DMS 273 treated with DMSO at 0.1 percent for 48 hours (cell line): ENCODE data around the gene DPYSL3.
A peak's percentile ranks its signal among the peaks of the same experiment; 100 is the strongest.

Experiments
- DNase-seq: peaks from one replicate; lab custom pipeline; 2025; lab: John Stamatoyannopoulos, UW

DPYSL3 gene

GRCh38 chr5:147472664-147473475, 37.0 kb downstream of the DPYSL3 start:
- no peak for DNase-seq

DNA sequence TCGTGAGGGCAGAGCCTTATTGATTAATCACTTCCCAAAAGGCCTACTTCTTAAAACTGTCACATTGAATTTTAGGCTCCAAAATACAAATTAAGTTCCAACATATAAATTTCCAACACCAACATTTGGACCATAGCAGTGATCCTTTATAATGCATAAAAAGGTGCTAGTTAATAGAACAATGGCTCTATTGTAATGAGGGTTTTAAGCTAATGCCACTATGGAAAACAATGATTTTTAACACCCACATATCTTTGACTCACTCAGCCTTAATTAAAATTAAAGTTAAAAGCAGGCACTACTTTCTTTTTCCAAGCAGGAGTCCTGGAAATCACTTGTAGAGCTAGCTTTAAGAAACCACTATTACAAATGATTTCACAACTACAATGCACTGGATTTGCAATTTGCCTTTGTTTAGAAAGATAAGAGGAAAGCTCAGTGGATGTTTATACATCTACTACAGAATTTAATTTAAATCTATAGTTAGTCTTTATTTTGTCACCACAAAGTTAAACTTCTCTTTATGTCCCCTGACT, 41.8 kb downstream of the DPYSL3 start:
- no peak for DNase-seq

DNA sequence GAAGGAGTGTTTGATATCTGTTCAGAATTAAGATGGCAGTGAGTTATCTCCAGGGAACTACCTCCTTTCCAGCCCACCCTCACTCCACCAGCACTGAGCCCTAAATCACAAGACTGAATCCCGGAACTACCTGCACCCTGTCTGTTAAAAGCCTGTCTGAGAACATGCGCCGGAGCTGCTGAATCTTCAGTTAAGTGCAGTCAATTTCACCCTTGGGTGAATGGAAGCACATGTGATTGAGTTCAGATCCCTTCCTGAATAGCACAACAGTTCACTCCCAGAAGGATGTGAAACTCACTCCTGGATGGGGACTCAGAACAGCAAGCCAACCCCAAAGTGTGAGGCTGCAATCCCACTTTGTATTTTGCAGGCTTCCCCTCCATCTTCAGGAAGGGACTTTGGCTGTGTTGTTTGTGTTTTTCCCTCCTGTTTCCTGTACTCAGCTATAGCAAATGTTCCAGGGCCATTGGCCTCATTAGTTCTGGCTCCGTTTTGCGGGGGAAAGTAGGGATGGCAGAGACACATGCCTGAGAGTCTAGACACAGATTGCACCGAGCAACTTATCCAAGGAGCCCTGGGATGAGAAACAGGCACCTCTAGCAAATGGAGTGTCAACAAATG, 43.4 kb downstream of the DPYSL3 start:
- DNase-seq: no peak

- DNase-seq: no peak
Observed at GRCh38 chr5:147465747-147466146, 44.1 kb downstream of the DPYSL3 start.

DNA sequence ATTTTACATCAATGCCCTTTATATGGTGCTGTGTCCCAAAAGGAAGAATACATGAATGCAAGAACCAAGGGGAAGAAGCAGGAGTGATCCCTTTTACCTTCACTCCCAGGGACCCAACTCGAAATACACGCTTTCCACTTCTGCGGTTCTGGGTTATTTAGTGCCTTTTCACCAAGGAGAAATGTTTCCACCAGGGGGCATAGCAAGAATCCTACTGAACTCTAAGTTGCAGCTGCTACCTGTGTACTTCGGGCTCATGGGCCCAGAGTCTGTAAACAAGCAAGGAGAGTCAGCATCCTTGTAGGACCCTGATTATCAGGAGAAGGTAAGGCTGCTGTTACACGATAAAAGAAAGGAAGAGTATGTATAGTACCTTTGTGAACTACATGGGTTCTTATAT, 45.7 kb downstream of the DPYSL3 start:
- no peak for DNase-seq

- DNase-seq: no peak
Observed at GRCh38 chr5:147461915-147462314, 48.0 kb downstream of the DPYSL3 start.

DNA sequence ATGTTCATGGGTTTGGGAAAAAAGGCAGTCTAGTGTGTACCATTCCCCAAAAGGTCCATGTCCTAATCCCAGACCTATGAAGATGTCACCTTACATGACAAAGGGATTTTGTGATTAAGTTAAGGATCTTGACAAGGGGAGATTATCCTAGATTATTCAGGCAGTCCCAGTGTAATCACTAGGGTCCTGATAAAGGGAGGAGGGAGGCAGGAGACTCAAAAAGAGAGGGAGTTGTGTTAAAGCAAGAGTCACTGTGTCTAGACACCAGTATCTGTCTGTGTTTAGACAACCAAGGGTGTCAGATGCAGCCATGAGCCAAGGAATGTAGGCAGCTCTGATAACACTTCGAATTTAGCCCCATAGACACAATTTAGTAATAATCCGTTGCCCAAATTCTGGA, 49.5 kb downstream of the DPYSL3 start:
- no peak for DNase-seq

GRCh38 chr5:147458581-147458980, 51.3 kb downstream of the DPYSL3 start:
- DNase-seq: no peak

DNA sequence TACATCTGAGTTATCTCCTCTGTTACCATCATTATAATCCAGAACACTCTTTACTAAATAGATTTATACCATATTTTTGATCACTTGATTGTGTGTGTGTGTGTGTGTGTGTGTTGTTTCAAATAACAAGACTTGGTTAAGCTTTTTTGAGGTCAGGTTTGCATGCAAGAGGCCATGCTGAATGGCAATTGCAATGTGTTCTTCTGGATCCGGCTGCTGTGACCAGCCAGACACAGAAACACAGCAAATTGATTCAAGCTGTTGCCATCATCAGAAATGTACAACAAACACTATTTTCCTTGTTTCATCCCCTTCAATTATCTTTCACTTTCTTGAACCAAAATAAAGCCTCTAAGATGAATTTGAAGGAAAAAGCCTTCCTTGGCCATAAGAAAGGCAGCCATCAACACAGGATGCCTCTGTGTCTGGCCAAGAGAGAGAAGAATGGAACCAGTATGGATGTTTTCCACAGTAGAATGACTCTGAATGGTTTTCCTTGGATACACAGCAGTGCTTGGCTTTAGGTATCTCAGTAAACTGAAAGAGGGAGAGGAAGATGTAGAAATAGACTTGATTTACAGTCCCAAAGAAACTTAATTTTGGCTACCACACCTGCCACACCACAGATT, 53.9 kb downstream of the DPYSL3 start:
- no peak for DNase-seq

DNA sequence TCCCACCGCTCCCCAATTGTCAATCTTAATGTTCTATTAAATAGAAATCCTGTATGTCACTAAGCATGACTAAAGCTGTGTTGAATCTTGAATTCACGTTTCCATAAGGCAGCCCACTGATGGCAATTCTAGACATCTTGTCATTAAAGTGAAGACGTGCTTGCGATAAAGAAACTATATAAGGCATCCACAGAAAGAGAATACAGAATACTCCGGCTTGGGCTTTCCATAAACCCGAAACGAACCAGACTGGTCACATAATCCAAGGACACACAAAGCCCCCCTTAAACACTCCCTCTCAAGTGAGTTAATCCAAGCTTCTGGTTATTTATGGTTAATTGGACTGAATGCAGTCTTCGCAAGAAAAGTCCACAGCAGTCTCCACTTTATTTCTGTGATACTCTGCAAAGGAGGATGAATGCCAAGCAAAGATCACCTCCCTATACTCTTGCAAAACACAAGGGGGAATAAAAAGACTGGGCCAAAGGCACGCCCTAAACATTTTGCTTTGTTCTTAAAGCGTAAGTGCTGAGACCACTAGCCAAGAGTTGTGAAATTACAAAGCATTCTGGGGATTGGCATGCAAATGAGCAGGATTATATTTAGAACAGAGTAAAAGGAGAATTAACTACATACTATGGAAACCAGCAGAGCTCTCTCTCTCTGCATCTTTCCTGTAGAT, 54.7 kb downstream of the DPYSL3 start:
- peak; percentile 30 for DNase-seq

DNA sequence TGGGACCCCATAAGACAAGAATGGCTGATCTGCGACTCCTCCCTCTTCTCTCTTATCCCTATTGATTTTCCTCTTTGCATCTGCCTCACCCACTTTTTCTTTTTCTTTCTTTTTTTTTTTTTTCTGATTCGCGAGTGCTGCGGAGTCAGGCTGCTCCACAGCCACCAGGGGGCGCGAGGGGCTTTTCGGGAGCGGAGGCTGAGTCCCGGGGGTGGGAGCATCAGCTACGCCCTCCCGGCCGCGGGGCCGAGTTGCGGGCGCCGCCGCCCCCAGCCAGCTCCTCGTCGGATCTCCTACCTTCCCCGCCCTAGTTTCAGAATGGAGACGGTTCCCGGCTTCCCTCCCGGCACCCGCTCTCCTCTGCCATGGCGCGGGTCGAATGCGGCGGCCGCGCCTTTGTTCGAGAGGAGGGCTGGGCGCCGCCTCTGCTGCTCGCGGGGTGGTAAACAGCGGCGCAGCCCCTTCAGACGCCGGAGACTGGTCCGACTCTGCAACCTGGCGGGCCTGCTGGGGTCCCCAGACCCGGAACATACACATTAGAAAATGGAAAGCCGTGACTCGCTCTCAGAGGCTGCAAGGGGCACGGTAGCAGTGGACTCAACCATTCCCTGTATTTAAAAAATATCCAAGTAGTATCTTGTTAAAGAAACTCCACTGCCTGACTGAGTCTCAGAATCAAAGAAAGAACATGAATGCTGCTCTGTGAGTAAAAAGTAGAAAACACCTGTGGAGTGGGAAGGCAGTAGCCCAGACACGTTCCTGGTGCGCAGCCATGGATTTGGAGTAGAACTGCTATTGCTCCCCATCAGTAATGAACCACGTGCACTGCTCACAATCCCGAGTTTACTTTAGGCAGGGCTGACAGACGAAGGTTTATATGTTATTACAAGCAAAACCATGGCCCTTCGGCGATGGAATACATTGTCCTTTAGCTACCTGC, 55.7 kb downstream of the DPYSL3 start:
- peak; percentile 38 for DNase-seq

GRCh38 chr5:147452165-147452811, 57.6 kb downstream of the DPYSL3 start:
- DNase-seq: no peak

DNA sequence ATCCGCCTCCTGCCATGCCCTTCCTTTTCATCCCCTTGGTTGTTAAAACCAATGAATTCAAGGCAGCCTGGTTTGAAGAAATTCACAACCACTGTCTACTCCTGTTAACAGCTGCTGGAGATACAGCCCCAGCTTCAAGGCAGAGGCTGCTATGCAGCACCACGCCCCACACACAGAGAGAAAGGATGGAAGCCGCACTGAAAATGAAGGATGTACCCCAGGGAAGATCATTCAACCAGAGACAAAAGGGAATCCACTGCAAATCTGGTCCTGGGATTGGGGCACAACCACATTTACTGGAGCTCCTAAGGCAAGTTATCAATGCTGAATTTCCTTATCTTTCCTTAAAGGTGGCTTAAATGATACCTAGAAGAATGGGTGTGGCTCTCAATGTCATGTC, 58.7 kb downstream of the DPYSL3 start:
- no peak for DNase-seq

DNA sequence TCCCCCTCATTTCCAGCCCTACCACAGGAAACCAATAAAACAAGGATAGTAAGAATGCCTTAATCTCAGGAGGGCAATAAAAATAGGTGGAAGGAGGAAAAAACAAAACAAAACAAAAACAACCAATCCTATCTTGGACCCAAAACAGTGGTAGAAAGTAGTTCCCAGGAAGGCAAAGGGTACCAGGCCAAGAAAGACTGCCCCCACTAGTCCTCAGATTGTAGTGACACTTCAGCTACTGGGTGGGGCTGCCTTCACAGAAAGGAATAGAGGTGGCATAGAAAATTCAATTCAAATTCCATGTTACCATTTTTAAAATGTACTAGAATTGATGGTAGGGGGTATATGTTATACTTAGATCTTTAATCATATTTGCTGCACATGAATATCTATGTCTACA, 59.3 kb downstream of the DPYSL3 start:
- DNase-seq: no peak

DNA sequence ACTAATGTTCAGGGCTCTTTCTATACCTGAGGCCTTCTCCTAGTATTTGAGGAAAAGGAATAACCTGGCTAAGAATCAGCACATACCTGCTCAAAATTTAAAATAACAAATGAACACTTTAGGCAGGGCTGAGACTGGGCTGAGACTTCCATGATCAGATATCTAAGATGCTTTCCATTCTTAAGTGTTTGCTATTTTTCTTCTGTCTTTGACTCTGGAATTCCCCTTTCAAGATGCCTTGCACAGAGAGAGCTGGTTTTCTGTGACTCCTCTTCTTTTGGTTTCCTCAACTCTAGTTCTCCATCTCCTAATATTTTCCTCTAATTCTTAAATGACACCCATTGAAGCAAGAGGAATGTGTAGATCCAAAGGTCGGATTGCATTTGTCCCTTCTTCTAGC, 61.1 kb downstream of the DPYSL3 start:
- DNase-seq: no peak

DNA sequence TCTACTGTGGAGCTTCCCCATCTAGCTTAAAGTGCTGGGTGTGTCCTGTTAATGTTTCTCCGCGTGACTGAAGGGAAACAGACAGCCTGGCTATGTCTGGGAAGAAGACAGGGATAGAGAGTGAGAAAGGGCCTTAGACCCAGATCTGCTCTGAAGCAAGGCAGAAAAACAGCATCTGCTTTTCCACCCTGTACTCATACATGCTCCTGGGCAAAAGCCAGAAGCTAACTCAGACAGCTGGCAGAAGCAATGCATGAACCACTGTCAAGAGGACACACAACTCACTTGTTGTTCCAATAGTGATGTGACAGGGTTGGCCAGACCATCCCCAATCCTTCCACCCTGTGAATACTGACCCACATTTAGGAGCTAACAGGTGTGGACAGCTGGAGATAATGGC, 63.3 kb downstream of the DPYSL3 start:
- DNase-seq: no peak

GRCh38 chr5:147445917-147446316, 64.0 kb downstream of the DPYSL3 start:
- DNase-seq: no peak

DNA sequence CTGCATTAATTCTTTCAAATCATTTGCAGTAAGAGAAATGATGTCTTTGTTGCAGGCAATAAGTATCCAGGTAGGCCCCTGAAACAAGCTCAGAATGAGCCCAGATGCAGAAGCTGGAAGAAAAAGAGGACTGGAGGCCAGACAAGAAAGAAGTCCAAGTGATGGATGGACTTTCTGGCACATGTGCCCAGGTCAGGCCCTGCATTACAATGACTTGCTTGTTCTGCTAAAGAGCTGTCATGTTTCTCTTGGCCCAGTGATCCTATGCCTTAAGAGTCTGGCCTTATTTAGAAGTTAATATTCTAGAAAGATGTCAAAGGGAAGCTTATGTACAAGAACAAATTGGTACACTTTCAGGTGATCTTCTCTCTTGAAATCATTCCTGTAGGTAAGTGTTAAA, 64.8 kb downstream of the DPYSL3 start:
- no peak for DNase-seq

DNA sequence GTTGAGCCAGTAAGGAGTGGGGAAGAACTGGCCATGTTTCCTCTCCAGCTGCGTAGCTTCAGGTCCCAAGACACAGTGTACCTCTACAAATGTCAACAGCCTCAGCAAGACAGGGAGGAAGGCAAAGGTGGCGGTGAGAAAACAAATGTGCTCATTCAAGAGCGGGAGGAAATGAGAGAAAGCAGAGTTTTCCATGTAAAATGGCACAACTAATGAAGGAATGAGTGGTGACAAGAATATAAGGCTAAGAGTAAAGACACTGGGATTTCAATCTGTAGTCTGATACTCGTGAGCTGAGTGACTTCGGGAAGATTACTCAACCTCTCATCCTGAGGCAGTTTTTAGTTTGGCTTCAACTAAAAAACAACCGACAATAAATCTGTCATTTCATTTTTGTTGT, 67.6 kb downstream of the DPYSL3 start:
- no peak for DNase-seq

DNA sequence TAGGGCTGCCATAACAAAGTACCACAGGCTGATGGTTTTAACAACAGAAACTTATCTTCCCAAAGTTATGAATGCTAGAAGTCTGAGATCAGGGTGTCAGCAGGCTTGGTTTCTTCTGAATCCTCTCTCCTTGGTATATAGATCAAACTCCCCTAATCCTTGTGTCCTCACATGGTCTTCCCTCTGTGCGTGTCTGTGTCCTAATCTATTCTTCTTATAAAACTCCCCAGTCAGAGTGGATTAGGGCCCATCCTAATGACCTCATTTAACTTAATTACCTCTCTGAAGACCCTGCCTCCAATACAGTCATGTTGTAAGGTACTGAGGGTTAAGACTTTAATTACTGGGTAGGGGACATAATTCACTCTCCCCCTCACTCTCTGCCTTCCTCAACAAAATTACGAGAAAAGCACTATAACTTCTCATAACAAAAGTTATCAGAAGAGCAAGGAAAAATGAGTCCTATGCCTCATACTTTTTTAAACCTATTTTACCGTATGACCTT, 68.6 kb downstream of the DPYSL3 start:
- no peak for DNase-seq

GRCh38 chr5:147439254-147439653, 70.6 kb downstream of the DPYSL3 start:
- DNase-seq: no peak
